SU-DHL-6 (cell line): ENCODE data around the gene KCP.

Experiments
- H2AFZ ChIP-seq: fragments of 200-600 bp; sonication (generic); 2 replicates; pipeline ENCODE4 v1.6.1; 2014; ENCODE audit warnings: low read depth, mild to moderate bottlenecking, moderate library complexity, mixed read lengths, antibody characterized with exemption, low read length; ENCODE audit not compliant: severe bottlenecking
- H3F3A ChIP-seq: fragments of 200-600 bp; shearing (Covaris generic); 2 replicates; pipeline ENCODE4 v1.6.0; 2016; ENCODE audit warnings: antibody characterized with exemption, mild to moderate bottlenecking; ENCODE audit not compliant: insufficient read depth
- H3K27ac ChIP-seq: fragments of 200-600 bp; sonication (generic); 2 replicates; pipeline ENCODE4 v1.5.1; 2016; ENCODE audit warnings: low read depth, mild to moderate bottlenecking, low read length, moderate library complexity, mixed read lengths
- H3K27me3 ChIP-seq: fragments of 200-600 bp; sonication (generic), shearing (Covaris generic); 2 replicates; pipeline ENCODE4 v1.6.0; 2014; ENCODE audit warnings: mild to moderate bottlenecking, low read length
- H3K36me3 ChIP-seq: fragments of 200-600 bp; sonication (generic); 2 replicates; pipeline ENCODE4 v1.6.1; 2014; ENCODE audit warnings: mild to moderate bottlenecking, low read length, mixed read lengths
- H3K4me2 ChIP-seq: fragments of 300-600, 200-600 bp; shearing (Covaris generic), sonication (generic); 2 replicates; pipeline ENCODE4 v1.6.0; 2014; ENCODE audit warnings: low read length, low read depth, mild to moderate bottlenecking; ENCODE audit not compliant: poor library complexity, severe bottlenecking
- H3K4me3 ChIP-seq: fragments of 200-600 bp; sonication (generic); 2 replicates; pipeline ENCODE4 v1.5.1; 2014; ENCODE audit warnings: antibody characterized with exemption, low read length, mild to moderate bottlenecking, mixed read lengths; ENCODE audit not compliant: insufficient read depth, poor library complexity, severe bottlenecking
- H3K79me2 ChIP-seq: fragments of 200-600 bp; sonication (generic); 2 replicates; pipeline ENCODE4 v1.6.1; 2014; ENCODE audit warnings: mild to moderate bottlenecking, low read length, moderate library complexity; ENCODE audit not compliant: insufficient read depth
- H3K9ac ChIP-seq: fragments of 200-600 bp; sonication (generic); 2 replicates; pipeline ENCODE4 v1.7.0; 2014; ENCODE audit warnings: mild to moderate bottlenecking, low read length
- H3K9me2 ChIP-seq: fragments of 200-600 bp; sonication (generic); replicated peaks from 2 replicates; pipeline ENCODE4 v1.6.1; 2014; ENCODE audit warnings: low read length; ENCODE audit not compliant: insufficient read depth
- H3K9me3 ChIP-seq: fragments of 200-600 bp; sonication (generic); 2 replicates; pipeline ENCODE4 v1.6.1; 2014; ENCODE audit warnings: low read length, mixed read lengths; ENCODE audit not compliant: insufficient read depth
- H4K20me1 ChIP-seq: fragments of 200-600 bp; sonication (generic); 2 replicates; pipeline ENCODE4 v1.6.1; 2014; ENCODE audit warnings: low read depth, mild to moderate bottlenecking, antibody characterized with exemption, low read length, moderate library complexity, mixed read lengths
- CTCF ChIP-seq: fragments of 200-600 bp; sonication (generic); IDR thresholded peaks from one replicate; pipeline ENCODE4 v1.5.1; 2017; ENCODE audit warnings: antibody characterized with exemption, mild to moderate bottlenecking, low read length, moderate library complexity; ENCODE audit not compliant: insufficient read depth, poor library complexity, severe bottlenecking
- EZH2phosphoT487 ChIP-seq: fragments of 200-600 bp; sonication (generic), shearing (Covaris generic); conservative IDR thresholded peaks from 2 replicates; pipeline ENCODE4 v1.6.1; 2018; ENCODE audit warnings: mild to moderate bottlenecking, antibody characterized with exemption, low read length, moderate library complexity, mixed read lengths

The KCP gene

GRCh38 chr7:128948976-128949760, 38.7 kb upstream of the KCP start:
- Histone ChIP-seq H3F3A (0 out of 2 replicates have a peak, but pooled peaks cover 6% of the 10 kb centered on the region), H3K27me3 (no peaks in the 10 kb centered on the region), H3K9me2 (no peaks in the 10 kb centered on the region), H2AFZ (no peak overlapping the region), H3K9ac (no peak overlapping the region), H3K79me2 (no peaks in the 10 kb centered on the region), H3K4me3 (no peak overlapping the region), H3K9me3 (no peaks in the 10 kb centered on the region), H3K36me3 (peaks cover 10% of the 10 kb centered on the region; the same call in 1 of the 2 replicates), H3K4me2 (no peak overlapping the region), H3K27ac (no peak overlapping the region), H4K20me1 (no peaks in the 10 kb centered on the region)
- TF ChIP-seq CTCF (no peak), EZH2phosphoT487 (no peak)

- Histone ChIP-seq H3K27me3 (no peaks in the 10 kb centered on the region), H3K36me3 (peaks cover 2% of the 10 kb centered on the region; the same call in 1 of the 2 replicates), H3F3A (0 out of 2 replicates have a peak, but pooled peaks cover 8% of the 10 kb centered on the region), H3K9ac (no peak overlapping the region), H3K27ac (no peak overlapping the region), H3K9me3 (no peaks in the 10 kb centered on the region), H3K79me2 (no peaks in the 10 kb centered on the region), H3K4me2 (no peak overlapping the region), H3K9me2 (no peaks in the 10 kb centered on the region), H4K20me1 (no peaks in the 10 kb centered on the region), H3K4me3 (no peak overlapping the region), H2AFZ (no peak overlapping the region)
- TF ChIP-seq CTCF = no peak
- no peak for TF ChIP-seq EZH2phosphoT487
These were observed 37.9 kb upstream of the KCP start for GRCh38 chr7:128948312-128948973.

- H3K79me2 ChIP-seq = no peaks in the 10 kb centered on the region
- no peak overlapping the region for H2AFZ ChIP-seq
- H3K9ac ChIP-seq = no peak overlapping the region
- no peak overlapping the region for H3K27ac ChIP-seq
- no peaks in the 10 kb centered on the region for H4K20me1 ChIP-seq
- no peaks in the 10 kb centered on the region for H3K9me3 ChIP-seq
- H3K36me3 ChIP-seq = no peaks in the 10 kb centered on the region
- H3K4me2 ChIP-seq = no peak overlapping the region
- H3F3A ChIP-seq = 0 out of 2 replicates have a peak, but pooled peaks cover 4% of the 10 kb centered on the region
- H3K9me2 ChIP-seq = no peaks in the 10 kb centered on the region
- TF ChIP-seq CTCF = no peak
- TF ChIP-seq EZH2phosphoT487 = no peak
- no peak overlapping the region for H3K4me3 ChIP-seq
- no peaks in the 10 kb centered on the region for H3K27me3 ChIP-seq
These were observed 37.3 kb upstream of the KCP start for GRCh38 chr7:128947854-128948253.
